ENCODE data around the gene LRMDA. TPM values are rescaled to one million over a fixed set of nuclear protein-coding genes. Genes with fewer than 3 reads are reported as not detected.

Gene LRMDA
- total RNA-seq, 1 experiment from 2014 or later: 4.8 TPM

GRCh38 chr10:75744261-75744660 is 312.8 kb downstream of the LRMDA start:
- Histone ChIP-seq H3K9ac (ENCODE audit: low read length) (no peak overlapping the region), H3K27me3 (ENCODE audit: insufficient read depth, low read length) (no peaks in the 10 kb centered on the region), H3K9me2 (ENCODE audit: insufficient read depth) (no peaks in the 10 kb centered on the region), H3K4me1 (ENCODE audit: control insufficient read depth in 1 of 2, insufficient read depth in 2 of 2, low read length in 2 of 2) (no peaks in the 10 kb centered on the region), H3K27ac (ENCODE audit: low read depth, low read length) (no peak overlapping the region), H3K79me2 (ENCODE audit: insufficient read depth, low read length) (no peaks in the 10 kb centered on the region), H4K20me1 (ENCODE audit: insufficient read depth) (no peaks in the 10 kb centered on the region), H3K4me2 (ENCODE audit: low read length) (no peak overlapping the region), H2AFZ (ENCODE audit: low read depth, low read length, poor library complexity, severe bottlenecking) (no peak overlapping the region), H3K36me3 (ENCODE audit: control insufficient read depth in 1 of 2, insufficient read depth in 2 of 2, low read length in 2 of 2) (no peaks in the 10 kb centered on the region), H3K4me3 (replicated peaks in 1 of 2; ENCODE audit: low read depth in 1 of 2, low read length in 2 of 2) (no peak overlapping the region), H3K9me3 (ENCODE audit: control insufficient read depth in 1 of 2, insufficient read depth in 1 of 2, low read depth in 1 of 2, low read length in 2 of 2) (no peaks in the 10 kb centered on the region)
- ChIA-PET RAD21 (ENCODE audit: low non-redundant PET in 1 of 2, low total read pairs in 2 of 2, uncharacterized antibody in 2 of 2, unreplicated experiment in 2 of 2) (no interaction called here), CTCF (no interaction called here), POLR2A (no interaction called here)
- TF ChIP-seq SIN3A (IDR thresholded peaks at IDR 0.05; ENCODE audit: low read depth) (no peak), TCF7L2 (IDR thresholded peaks at IDR 0.05; ENCODE audit: borderline replicate concordance, extremely low read depth, insufficient read depth, insufficient read length) (no peak), ELF1 (IDR thresholded peaks at IDR 0.05; ENCODE audit: borderline replicate concordance, low read depth) (no peak), EGR1 (IDR thresholded peaks at IDR 0.05; ENCODE audit: low read depth) (no peak), SRF (IDR thresholded peaks at IDR 0.05; ENCODE audit: low read depth) (no peak), JUND (IDR thresholded peaks at IDR 0.05) (no peak), FOSL1 (IDR thresholded peaks at IDR 0.05; ENCODE audit: low read depth) (no peak), ZBTB33 (IDR thresholded peaks at IDR 0.05; ENCODE audit: extremely low read depth, insufficient replicate concordance, low read length) (no peak)
- DNase-seq (ENCODE audit: low read depth, low spot score) (no peak), ATAC-seq (no peak)
- no TSS peak for BruUV-seq (replicated peaks)
- intact Hi-C loops (cut with micrococcal nuclease): no loop called here

- ATAC-seq (no peak), DNase-seq (ENCODE audit: low read depth, low spot score) (no peak)
- no peaks in the 10 kb centered on the region for H3K9me2 ChIP-seq (ENCODE audit: insufficient read depth)
- ChIA-PET RAD21 (ENCODE audit: low non-redundant PET in 1 of 2, low total read pairs in 2 of 2, uncharacterized antibody in 2 of 2, unreplicated experiment in 2 of 2) (no interaction called here), CTCF (no interaction called here), POLR2A (no interaction called here)
- H3K36me3 ChIP-seq (ENCODE audit: control insufficient read depth in 1 of 2, insufficient read depth in 2 of 2, low read length in 2 of 2): no peaks in the 10 kb centered on the region
- intact Hi-C loops (cut with micrococcal nuclease): no loop called here
- no peak overlapping the region for H3K4me2 ChIP-seq (ENCODE audit: low read length)
- no TSS peak for BruUV-seq (replicated peaks)
- no peak overlapping the region for H3K4me3 ChIP-seq (replicated peaks in 1 of 2; ENCODE audit: low read depth in 1 of 2, low read length in 2 of 2)
- H2AFZ ChIP-seq (ENCODE audit: low read depth, low read length, poor library complexity, severe bottlenecking): no peak overlapping the region
- no peak overlapping the region for H3K27ac ChIP-seq (ENCODE audit: low read depth, low read length)
- H3K9ac ChIP-seq (ENCODE audit: low read length): no peak overlapping the region
- H3K79me2 ChIP-seq (ENCODE audit: insufficient read depth, low read length): no peaks in the 10 kb centered on the region
- no peaks in the 10 kb centered on the region for H3K4me1 ChIP-seq (ENCODE audit: control insufficient read depth in 1 of 2, insufficient read depth in 2 of 2, low read length in 2 of 2)
- H3K9me3 ChIP-seq (ENCODE audit: control insufficient read depth in 1 of 2, insufficient read depth in 1 of 2, low read depth in 1 of 2, low read length in 2 of 2): no peaks in the 10 kb centered on the region
- no peaks in the 10 kb centered on the region for H3K27me3 ChIP-seq (ENCODE audit: insufficient read depth, low read length)
- no peaks in the 10 kb centered on the region for H4K20me1 ChIP-seq (ENCODE audit: insufficient read depth)
- TF ChIP-seq TCF7L2 (IDR thresholded peaks at IDR 0.05; ENCODE audit: borderline replicate concordance, extremely low read depth, insufficient read depth, insufficient read length): no peak
- TF ChIP-seq POLR2A (IDR thresholded peaks at IDR 0.05; ENCODE audit: borderline replicate concordance, extremely low read depth, insufficient read depth, insufficient read length): no peak
- TF ChIP-seq SP1 (IDR thresholded peaks at IDR 0.05; ENCODE audit: low read depth): no peak
- TF ChIP-seq SRF (IDR thresholded peaks at IDR 0.05; ENCODE audit: low read depth): no peak
- no peak for TF ChIP-seq JUND (IDR thresholded peaks at IDR 0.05)
- no peak for TF ChIP-seq REST (IDR thresholded peaks at IDR 0.05; ENCODE audit: low read depth)
- no peak for TF ChIP-seq ATF3 (IDR thresholded peaks at IDR 0.05)
- TF ChIP-seq EZH2 (IDR thresholded peaks at IDR 0.05): no peak
- TF ChIP-seq CBX3 (IDR thresholded peaks at IDR 0.05; ENCODE audit: low read depth): no peak
- no peak for TF ChIP-seq ZNF274 (IDR thresholded peaks at IDR 0.05; ENCODE audit: low read depth, low read length)
- TF ChIP-seq SIN3A (IDR thresholded peaks at IDR 0.05; ENCODE audit: low read depth): no peak
- TF ChIP-seq FOSL1 (IDR thresholded peaks at IDR 0.05; ENCODE audit: low read depth): no peak
Measured at GRCh38 chr10:75746356-75746755, 314.9 kb downstream of the LRMDA start.

All from HCT116 (cell line).